Stimulated activated CD8-positive, alpha-beta memory T cell treated with anti-CD3 and anti-CD28 coated beads, Interleukin-12 subunit alpha, Interleukin-12 subunit beta, amount 100 ng/mL, for 4 hours (primary cell): ENCODE results near the gene AURKAIP1.

Experiments
- DNase-seq: peaks from one replicate; pipeline ENCODE4 v3.0.0-alpha.2; 2020; ENCODE audit warnings: low read depth

AURKAIP1 gene

DNA sequence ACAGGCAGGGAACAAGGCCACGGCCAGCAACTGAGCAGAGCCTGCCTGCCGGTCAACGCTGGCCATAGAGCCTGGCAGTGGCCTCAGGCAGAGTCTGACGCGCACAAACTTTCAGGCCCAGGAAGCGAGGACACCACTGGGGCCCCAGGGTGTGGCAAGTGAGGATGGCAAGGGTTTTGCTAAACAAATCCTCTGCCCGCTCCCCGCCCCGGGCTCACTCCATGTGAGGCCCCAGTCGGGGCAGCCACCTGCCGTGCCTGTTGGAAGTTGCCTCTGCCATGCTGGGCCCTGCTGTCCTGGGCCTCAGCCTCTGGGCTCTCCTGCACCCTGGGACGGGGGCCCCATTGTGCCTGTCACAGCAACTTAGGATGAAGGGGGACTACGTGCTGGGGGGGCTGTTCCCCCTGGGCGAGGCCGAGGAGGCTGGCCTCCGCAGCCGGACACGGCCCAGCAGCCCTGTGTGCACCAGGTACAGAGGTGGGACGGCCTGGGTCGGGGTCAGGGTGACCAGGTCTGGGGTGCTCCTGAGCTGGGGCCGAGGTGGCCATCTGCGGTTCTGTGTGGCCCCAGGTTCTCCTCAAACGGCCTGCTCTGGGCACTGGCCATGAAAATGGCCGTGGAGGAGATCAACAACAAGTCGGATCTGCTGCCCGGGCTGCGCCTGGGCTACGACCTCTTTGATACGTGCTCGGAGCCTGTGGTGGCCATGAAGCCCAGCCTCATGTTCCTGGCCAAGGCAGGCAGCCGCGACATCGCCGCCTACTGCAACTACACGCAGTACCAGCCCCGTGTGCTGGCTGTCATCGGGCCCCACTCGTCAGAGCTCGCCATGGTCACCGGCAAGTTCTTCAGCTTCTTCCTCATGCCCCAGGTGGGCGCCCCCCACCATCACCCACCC, 43.7 kb downstream of the AURKAIP1 start, which contains the start of gene TAS1R3:
Gene TAS1R3 (plus strand): TSS at position 213 of the 898 bp plus-strand sequence. CDS start 66 bp downstream, at position 279.
- DNase-seq: no peak

DNA sequence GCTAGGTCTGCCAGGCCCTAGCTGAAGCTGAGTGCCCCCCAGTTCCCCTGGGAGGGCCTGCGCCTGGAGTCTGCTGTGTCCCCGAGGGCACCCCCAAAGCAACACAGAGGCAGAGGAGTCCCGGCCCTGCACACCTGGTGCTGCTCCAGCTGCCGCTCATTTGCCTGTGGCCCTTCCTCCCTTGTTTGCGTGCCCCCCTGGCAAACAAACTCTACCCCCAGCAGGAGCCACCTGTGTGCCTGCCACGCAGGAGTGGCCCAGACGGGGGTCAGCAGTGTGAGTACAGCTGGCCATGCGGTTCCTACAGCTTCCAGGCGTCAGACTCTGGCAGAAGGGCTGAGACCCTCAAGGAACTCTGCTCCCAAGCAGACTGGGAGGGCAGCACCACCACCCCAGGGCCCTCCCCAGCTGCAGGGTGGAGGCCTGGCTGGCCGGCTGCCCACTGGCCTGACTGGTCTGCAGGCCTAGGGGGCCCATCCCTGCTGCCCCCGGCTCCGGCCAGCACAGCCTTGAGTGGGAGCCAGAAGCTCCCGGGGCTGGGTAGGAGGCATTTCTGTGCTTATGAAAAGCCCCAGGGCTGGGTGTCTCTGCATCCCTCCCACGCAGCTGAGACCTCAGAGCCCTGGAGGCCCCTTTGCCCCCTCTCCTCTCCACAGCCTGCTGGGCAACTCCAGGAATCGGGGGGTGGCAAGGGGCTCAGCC, 44.5 kb downstream of the AURKAIP1 start:
- no peak for DNase-seq

DNA sequence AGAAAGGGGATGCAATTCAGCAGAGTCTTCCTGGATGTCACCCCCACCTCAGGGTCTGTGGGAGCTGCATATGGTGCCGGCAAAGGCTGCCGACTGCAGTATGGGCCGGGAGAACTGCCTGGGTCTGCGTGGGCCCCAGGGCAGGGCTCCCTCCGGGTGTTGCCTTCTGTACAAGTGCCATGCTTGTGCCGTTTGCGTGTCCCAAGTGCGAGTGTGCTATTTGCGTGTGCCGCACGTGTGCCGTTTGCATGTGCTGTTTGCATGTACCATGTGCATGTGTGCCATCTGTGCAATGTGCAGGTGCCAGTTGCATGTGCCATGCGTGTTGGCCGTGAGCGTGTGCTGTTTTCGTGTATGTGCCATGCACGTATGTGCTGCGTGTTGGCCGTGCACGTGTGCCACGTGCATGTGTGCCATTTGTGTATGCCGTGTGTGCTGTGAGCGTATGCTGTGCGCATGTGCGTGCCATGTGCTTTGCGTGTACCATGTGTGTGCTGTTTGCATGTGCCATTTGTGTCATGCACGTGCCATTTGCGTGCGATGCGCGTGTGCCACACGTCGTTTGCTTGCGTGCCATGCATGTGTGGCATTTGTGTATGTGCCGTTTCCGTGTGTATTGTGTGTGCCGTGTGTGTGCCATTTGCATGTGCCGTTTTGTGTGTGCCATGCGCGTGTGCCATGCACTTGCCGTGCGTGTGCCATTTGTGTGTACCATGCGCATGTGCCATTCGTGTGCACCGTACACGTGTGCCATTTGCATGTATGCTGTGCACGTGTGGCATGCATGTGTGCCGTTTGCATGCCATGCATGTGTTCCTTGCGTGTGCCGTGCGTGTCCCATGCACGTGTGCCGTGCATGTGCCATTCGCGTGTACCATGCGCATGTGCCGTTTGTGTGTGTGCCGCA, 45.5 kb downstream of the AURKAIP1 start:
- no peak for DNase-seq

DNA sequence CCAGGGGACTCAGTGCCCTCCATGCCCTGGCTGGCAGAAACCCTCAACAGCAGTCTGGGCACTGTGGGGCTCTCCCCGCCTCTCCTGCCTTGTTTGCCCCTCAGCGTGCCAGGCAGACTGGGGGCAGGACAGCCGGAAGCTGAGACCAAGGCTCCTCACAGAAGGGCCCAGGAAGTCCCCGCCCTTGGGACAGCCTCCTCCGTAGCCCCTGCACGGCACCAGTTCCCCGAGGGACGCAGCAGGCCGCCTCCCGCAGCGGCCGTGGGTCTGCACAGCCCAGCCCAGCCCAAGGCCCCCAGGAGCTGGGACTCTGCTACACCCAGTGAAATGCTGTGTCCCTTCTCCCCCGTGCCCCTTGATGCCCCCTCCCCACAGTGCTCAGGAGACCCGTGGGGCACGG, 46.8 kb downstream of the AURKAIP1 start:
- DNase-seq: no peak

DNA sequence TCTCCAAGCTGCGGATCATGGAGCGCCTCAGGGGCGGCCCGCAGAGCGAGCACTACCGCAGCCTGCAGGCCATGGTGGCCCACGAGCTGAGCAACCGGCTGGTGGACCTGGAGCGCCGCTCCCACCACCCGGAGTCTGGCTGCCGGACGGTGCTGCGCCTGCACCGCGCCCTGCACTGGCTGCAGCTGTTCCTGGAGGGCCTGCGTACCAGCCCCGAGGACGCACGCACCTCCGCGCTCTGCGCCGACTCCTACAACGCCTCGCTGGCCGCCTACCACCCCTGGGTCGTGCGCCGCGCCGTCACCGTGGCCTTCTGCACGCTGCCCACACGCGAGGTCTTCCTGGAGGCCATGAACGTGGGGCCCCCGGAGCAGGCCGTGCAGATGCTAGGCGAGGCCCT, 47.7 kb downstream of the AURKAIP1 start:
- no peak for DNase-seq

DNA sequence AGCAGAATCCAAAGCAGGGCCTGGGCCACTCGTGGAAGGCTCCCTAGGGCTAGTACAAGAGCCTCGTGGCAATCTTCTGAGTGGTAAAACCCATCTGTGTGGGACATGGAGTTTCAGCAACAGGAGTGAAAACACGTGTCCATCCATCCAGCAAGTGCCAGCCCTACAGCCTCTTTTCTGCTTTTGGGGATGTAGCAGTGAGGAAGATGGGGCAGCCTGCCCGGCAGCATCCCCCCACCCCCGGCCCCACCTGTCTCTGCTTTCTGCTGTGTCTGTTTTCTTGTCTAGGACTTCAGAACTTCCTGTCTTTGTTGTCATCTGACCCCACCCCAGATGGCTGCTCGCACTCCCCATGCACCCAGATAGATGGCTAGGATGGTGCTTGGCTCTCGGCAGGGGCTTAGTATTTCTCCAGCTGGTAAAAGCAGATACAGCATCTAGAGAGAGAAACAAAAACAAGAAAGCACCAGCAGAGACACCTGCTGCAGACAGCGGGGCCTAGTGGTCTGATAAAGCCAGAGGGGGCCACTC, 48.9 kb downstream of the AURKAIP1 start:
- no peak for DNase-seq

DNA sequence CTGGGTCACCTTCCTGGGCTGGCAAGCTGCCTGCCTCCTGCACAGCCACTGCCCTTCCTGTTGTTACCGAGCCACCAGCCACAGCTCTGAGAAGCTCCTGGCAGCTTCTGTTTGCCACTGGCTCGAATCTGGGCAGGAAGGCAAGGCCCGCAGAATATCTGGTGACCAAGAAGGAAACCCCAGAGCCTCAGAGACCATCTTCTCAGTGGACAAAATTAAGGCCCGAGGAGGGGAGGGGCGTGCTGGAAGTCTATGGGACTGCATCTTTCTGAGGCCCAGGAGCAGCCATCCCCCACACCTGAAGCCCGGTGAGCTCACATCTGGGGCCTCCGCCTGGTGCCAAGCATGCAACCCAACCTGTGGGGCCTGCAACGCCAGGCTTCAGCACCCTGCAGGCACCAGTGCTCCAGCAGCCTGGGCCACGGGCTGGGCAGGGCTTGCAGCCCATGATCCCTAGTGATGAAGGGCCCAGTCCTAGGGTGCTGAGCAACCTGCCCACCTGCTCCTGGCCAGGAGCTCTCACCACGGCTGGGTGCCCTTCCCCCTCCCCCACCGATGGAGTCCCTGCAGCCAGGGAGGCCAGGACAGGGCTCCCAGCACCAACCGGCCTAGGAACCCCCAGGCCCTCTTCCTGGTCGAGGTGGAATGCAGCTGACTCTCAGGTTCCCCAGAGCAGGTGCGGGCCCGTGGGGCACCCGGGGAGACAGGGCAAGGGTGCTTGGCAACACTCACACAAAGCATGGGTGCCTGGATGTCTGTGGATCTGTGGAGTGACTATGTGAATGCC, 49.5 kb downstream of the AURKAIP1 start:
- no peak for DNase-seq

DNA sequence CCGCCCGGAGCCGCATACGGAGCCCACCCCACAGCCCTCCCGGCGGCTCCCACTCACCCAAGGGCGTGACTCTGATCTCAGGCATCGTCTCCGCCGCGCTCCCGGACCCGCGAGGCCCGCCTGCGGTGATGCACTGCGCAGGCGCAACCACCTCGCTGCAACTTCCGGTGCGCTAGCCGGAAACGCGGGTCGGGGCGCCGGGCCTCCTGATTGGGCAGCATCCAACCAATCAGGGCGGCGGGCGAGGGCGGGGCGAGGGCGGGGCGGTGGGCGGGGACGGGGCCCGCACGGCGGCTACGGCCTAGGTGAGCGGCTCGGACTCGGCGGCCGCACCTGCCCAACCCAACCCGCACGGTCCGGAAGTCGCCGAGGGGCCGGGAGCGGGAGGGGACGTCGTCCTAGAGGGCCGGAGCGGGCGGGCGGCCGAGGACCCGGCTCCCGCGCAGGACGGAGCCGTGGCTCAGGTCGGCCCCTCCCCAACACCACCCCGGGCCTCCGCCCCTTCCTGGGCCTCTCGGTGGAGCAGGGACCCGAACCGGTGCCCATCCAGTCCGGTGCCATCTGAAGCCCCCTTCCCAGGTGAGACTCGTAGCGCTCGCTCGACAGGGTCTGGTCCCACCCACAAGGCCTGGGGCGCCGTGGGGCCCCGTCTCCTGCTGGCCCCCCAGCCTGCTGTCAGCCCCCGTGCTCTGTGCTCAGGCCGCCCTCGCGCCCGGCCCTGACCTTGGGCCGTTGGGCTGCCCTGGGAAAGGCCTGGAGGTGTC, 50.3 kb downstream of the AURKAIP1 start, which contains the start of the genes CPTP and INTS11:
Gene CPTP (plus strand): TSS at position 279 of the 764 bp plus-strand sequence. CDS start 2,109 bp downstream, outside the sequence.
Gene INTS11 (minus strand): TSS at position 137 of the 764 bp plus-strand sequence. CDS start 52 bp downstream, at position 85.
- peak; percentile 95 for DNase-seq

DNA sequence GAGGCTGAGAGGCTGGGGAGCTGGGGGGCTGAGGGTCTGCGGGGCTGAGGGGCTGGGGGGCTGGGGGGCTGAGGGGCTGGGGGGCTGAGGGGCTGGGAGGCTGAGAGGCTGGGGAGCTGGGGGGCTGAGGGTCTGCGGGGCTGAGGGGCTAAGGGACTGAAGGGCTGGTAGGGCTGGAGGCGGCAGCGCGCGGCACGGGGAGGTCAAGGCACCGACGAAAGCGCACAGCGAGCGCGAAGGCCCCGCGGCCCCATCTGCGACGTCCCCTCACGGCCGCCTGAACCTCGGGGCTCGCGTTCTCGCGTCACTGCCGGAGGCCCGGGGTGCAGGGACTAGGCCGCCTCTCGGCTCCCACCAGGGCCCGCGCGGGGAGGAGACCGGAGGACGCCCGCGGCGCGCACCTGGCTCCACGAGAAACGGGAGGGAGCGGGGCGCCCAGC, 50.9 kb downstream of the AURKAIP1 start:
- DNase-seq: no peak
